K562 (cell line): ENCODE results near the gene HS3ST2. TPM values are rescaled to one million over a fixed set of nuclear protein-coding genes. Genes with fewer than 3 reads are reported as not detected.

Source experiments
- ATAC-seq: fragments of 200-7000 bp; cut with Tn5 transposase; 3 replicates; pipeline ENCODE4 v1.9.1; 2020; ENCODE audit warnings: moderate library complexity
- BruUV-seq: library from RNA; stranded (reverse); fragments of 400-500 nt; replicated peaks from 2 replicates; lab custom pipeline; 2021; lab: Mats Ljungman, UMichigan
- CTCF ChIA-PET: fragments of 300-600 bp; formaldehyde crosslinking; extraction: SDS; loops from one replicate; lab custom pipeline; 2021; ENCODE audit warnings: low intra/inter-chr PET ratio; lab: Yijun Ruan, JAX
- POLR2A ChIA-PET: fragments of 300-600, 350-650 bp; sonication (Branson Sonifier 250); formaldehyde crosslinking; extraction: SDS; loops from one replicate; lab custom pipeline; 2021; ENCODE audit warnings: antibody characterized with exemption, inconsistent platforms; lab: Yijun Ruan, JAX
- DNase-seq, 4 experiments: peaks; one replicate each; pipeline versions ENCODE4 v3.0.0 to v3.0.0-alpha.2; 2011 to 2018; ENCODE audit warnings: low spot score in 3 of 4, mixed read lengths in 3 of 4; ENCODE audit errors: extremely low read depth in 1 of 4
- FAIRE-seq: peaks from 2 replicates; lab custom pipeline; 2011; peaks lifted over from hg19 to GRCh38; lab: Jason Lieb, UNC
- H2AFZ ChIP-seq: 2 replicates; pipeline ENCODE4 v1.6.0; 2011; ENCODE audit warnings: low read depth, low read length, control low read depth, inconsistent platforms
- H3K27ac ChIP-seq: fragments of 200-600 bp; 3 replicates; pipeline ENCODE4 v1.8.0; 2011; ENCODE audit warnings: low read depth, mild to moderate bottlenecking, control low read depth, inconsistent platforms, low read length, moderate library complexity, mixed read lengths; ENCODE audit errors: extremely low read depth
- H3K27me3 ChIP-seq, 2 experiments: fragments of 300-600 bp in 1 of 2; 2 replicates in 1 of 2; 3 replicates in 1 of 2; pipeline versions ENCODE4 v1.6.0 to v1.8.0; 2011; ENCODE audit warnings: inconsistent platforms in 2 of 2, low read length in 2 of 2, mild to moderate bottlenecking in 1 of 2, mixed read lengths in 1 of 2, moderate library complexity in 1 of 2; ENCODE audit not compliant: control insufficient read depth in 2 of 2, insufficient read depth in 2 of 2
- H3K36me3 ChIP-seq: fragments of 300-600 bp; 3 replicates; pipeline ENCODE4 v1.8.0; 2011; ENCODE audit warnings: mild to moderate bottlenecking, low read length, inconsistent platforms; ENCODE audit not compliant: control insufficient read depth, insufficient read depth
- H3K4me1 ChIP-seq, 2 experiments: fragments of 200-600 bp in 1 of 2; replicated peaks in 1 of 2; 2 replicates in 1 of 2; 3 replicates in 1 of 2; pipeline versions ENCODE4 v1.5.1 to v1.8.0; 2011; ENCODE audit warnings: inconsistent platforms in 2 of 2, low read length in 2 of 2, mild to moderate bottlenecking in 1 of 2, mixed read lengths in 1 of 2, moderate library complexity in 1 of 2; ENCODE audit not compliant: control insufficient read depth in 2 of 2, insufficient read depth in 2 of 2
- H3K4me2 ChIP-seq: 2 replicates; pipeline ENCODE4 v1.6.1; 2011; ENCODE audit warnings: low read length, control low read depth, inconsistent platforms, mixed read lengths; ENCODE audit not compliant: insufficient read depth
- H3K4me3 ChIP-seq: fragments of 200-600 bp; sonication (generic), shearing (Covaris generic); 2 replicates; pipeline ENCODE4 v1.5.1; 2016; ENCODE audit warnings: control low read depth, inconsistent platforms
- H3K79me2 ChIP-seq: fragments of 200-600 bp; 3 replicates; pipeline ENCODE4 v1.8.0; 2011; ENCODE audit warnings: low read length, inconsistent platforms; ENCODE audit not compliant: control insufficient read depth, insufficient read depth
- H3K9ac ChIP-seq, 2 experiments: 2 replicates each; pipeline versions ENCODE4 v1.6.0 to v1.6.1; 2011; ENCODE audit warnings: low read depth in 2 of 2, low read length in 2 of 2, control low read depth in 1 of 2, inconsistent platforms in 1 of 2, mild to moderate bottlenecking in 1 of 2, mixed read lengths in 1 of 2; ENCODE audit not compliant: insufficient read depth in 1 of 2
- H3K9me1 ChIP-seq: one replicate; pipeline ENCODE4 v1.6.0; 2011; ENCODE audit warnings: inconsistent platforms, mild to moderate bottlenecking, low read length, moderate library complexity; ENCODE audit not compliant: control insufficient read depth, insufficient read depth
- H3K9me3 ChIP-seq: replicated peaks from 2 replicates; pipeline ENCODE4 v1.5.1; 2011; ENCODE audit warnings: low read depth, low read length, inconsistent platforms; ENCODE audit not compliant: control insufficient read depth, insufficient read depth
- H4K20me1 ChIP-seq: replicated peaks from 2 replicates; pipeline ENCODE4 v1.6.1; 2011; ENCODE audit warnings: low read length, inconsistent platforms, mixed read lengths; ENCODE audit not compliant: control insufficient read depth, insufficient read depth
- C11orf30 ChIP-seq: fragments of 450-650 bp; IDR thresholded peaks from 2 replicates; pipeline ENCODE4 v1.6.1; 2016; ENCODE audit warnings: low read depth, mild to moderate bottlenecking
- CSDE1 ChIP-seq, 2 experiments: fragments of 450-650 bp; IDR thresholded peaks; 2 replicates each; pipeline ENCODE4 v1.6.1; 2016; ENCODE audit warnings: mild to moderate bottlenecking in 1 of 2
- HOXB6 ChIP-seq: fragments of 250-450 bp; sonication (Bioruptor Pico); IDR thresholded peaks from 2 replicates; pipeline ENCODE4 v1.5.1; 2022; ENCODE audit warnings: mild to moderate bottlenecking, borderline replicate concordance
- NBN ChIP-seq: fragments of 450-650 bp; IDR thresholded peaks from 2 replicates; pipeline ENCODE4 v1.6.1; 2016; ENCODE audit warnings: low read depth, mild to moderate bottlenecking
- RBM25 ChIP-seq: fragments of 200-400 bp; formaldehyde crosslinking; IDR thresholded peaks from 2 replicates; pipeline ENCODE4 v1.6.1; 2018; ENCODE audit warnings: low read length, low read depth, moderate library complexity; ENCODE audit not compliant: severe bottlenecking
- SMARCC2 ChIP-seq: fragments of 450-650 bp; IDR thresholded peaks from 2 replicates; pipeline ENCODE4 v1.6.1; 2017; ENCODE audit warnings: antibody characterized with exemption, moderate library complexity, mild to moderate bottlenecking, low read depth
- TBL1XR1 ChIP-seq, 2 experiments: IDR thresholded peaks; 2 replicates each; pipeline ENCODE4 v1.6.1; 2012; ENCODE audit warnings: improper control_type of control experiment in 2 of 2, low read length in 2 of 2, mild to moderate bottlenecking in 1 of 2
- THRAP3 ChIP-seq: fragments of 450-650 bp; IDR thresholded peaks from 2 replicates; pipeline ENCODE4 v1.6.1; 2016; ENCODE audit warnings: mild to moderate bottlenecking, inconsistent platforms, borderline replicate concordance
- ZNF224 ChIP-seq: sonication (generic); formaldehyde crosslinking; IDR thresholded peaks from 2 replicates; pipeline ENCODE4 v1.8.0; 2022; ENCODE audit warnings: mild to moderate bottlenecking, missing genetic modification reagents
- WGBS: fragments of 100-300 bp; shearing (Covaris generic); methylation state at CpG from one replicate; pipeline ENCODE4 v1.1.6; 2016; ENCODE audit warnings: low coverage, mixed read lengths; ENCODE audit not compliant: insufficient coverage; ENCODE audit errors: missing lambda C conversion rate; 5-methylcytosine and 5-hydroxymethylcytosine counted together
- in situ Hi-C: fragments of 300-500 bp; cut with MboI; formaldehyde crosslinking; loops from 4 replicates; pipeline ENCODE4 v1.15.0; 2018; ENCODE audit warnings: inconsistent platforms, mixed read lengths
- intact Hi-C: fragments of 100-400 bp; cut with micrococcal nuclease; formaldehyde crosslinking; loops from 2 replicates; pipeline ENCODE4 v1.14.2; 2022
- polyA plus RNA-seq, 8 experiments: library from polyadenylated mRNA; depleted of rRNA in 4 of 8; stranded (reverse) in 5 of 8; unstranded in 3 of 8; fragments of >200 nt; fragmentation: Nextera tagmentation in 2 of 8; fragmentation: Illumina TruSeq in 1 of 8; extraction: Ambion mirVana in 2 of 8; extraction: Trizol in 1 of 8; gene quantifications; 2 replicates each; pipeline versions ENCODE4 v1.2.1 to v1.2.3, GENCODE V29; 2011 to 2014; ENCODE audit warnings: inconsistent platforms in 1 of 8, missing spikeins in 1 of 8
- total RNA-seq, 7 experiments: library from RNA; depleted of rRNA in 6 of 7; stranded (reverse); fragments of >200 nt in 6 of 7; fragmentation: Illumina TruSeq in 2 of 7; extraction: Trizol in 2 of 7; gene quantifications; 2 replicates each; pipeline versions ENCODE4 v1.2.1 to v1.2.3, GENCODE V29; 2011 to 2021; ENCODE audit warnings: low replicate concordance in 1 of 7
- TF ChIP-seq, protein P1 (sequence below): fragments of 450-650 bp; IDR thresholded peaks from 2 replicates; pipeline ENCODE4 v1.6.1; 2016; ENCODE audit warnings: mild to moderate bottlenecking, moderate library complexity
- TF ChIP-seq, protein P2 (sequence below): fragments of 250-450 bp; sonication (Bioruptor Pico); IDR thresholded peaks from 2 replicates; pipeline ENCODE4 v1.6.1; 2021; ENCODE audit warnings: mild to moderate bottlenecking

Gene HS3ST2
- total and polyA plus RNA-seq, 9 of the 15 experiments (the other 6 are each of a cell fraction or from before 2014, with no cell fraction given), result not detected

DNA sequence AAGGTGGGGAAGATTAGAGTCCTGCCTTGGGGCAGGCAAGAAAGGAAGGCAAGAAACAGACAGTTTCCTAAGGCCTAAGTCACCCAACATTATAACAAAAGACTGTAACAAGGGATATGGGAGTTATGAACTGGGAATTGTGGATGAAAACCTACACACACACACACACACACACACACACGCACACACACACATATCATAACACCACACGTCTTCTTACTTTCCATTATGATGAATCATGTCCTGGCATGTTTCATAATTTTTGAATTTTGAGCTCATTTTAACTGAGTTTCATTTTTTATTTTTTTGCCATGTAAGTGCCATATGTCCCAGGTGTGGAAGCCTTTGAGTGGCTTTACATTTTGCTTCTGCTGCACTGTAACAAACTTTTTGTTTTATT lies 29.9 kb downstream of the HS3ST2 start:
- no peak for FAIRE-seq
- H3K9ac ChIP-seq, result no peak overlapping the region
- in situ Hi-C loops (no loop called here), intact Hi-C loops (no loop called here)
- no peak for ATAC-seq
- H3K4me2 ChIP-seq, result no peak overlapping the region
- H2AFZ ChIP-seq, result no peak overlapping the region
- no peaks in the 10 kb centered on the region for H3K36me3 ChIP-seq
- H3K9me3 ChIP-seq, result no peaks in the 10 kb centered on the region
- no peaks in the 10 kb centered on the region for H3K9me1 ChIP-seq
- no peak overlapping the region for H3K4me3 ChIP-seq
- TF ChIP-seq SMARCC2 (no peak), RBM25 (no peak), TBL1XR1 (IDR thresholded peaks at IDR 0.05; ENCODE audit: low read length in 2 of 2) (no peak), THRAP3 (no peak), ZNF224 (CRISPR knock-in tag) (no peak), CSDE1 (IDR thresholded peaks at IDR 0.05) (no peak), NBN (no peak), C11orf30 (no peak), HOXB6 (CRISPR knock-in tag) (no peak)
- TF ChIP-seq, protein P1, sequence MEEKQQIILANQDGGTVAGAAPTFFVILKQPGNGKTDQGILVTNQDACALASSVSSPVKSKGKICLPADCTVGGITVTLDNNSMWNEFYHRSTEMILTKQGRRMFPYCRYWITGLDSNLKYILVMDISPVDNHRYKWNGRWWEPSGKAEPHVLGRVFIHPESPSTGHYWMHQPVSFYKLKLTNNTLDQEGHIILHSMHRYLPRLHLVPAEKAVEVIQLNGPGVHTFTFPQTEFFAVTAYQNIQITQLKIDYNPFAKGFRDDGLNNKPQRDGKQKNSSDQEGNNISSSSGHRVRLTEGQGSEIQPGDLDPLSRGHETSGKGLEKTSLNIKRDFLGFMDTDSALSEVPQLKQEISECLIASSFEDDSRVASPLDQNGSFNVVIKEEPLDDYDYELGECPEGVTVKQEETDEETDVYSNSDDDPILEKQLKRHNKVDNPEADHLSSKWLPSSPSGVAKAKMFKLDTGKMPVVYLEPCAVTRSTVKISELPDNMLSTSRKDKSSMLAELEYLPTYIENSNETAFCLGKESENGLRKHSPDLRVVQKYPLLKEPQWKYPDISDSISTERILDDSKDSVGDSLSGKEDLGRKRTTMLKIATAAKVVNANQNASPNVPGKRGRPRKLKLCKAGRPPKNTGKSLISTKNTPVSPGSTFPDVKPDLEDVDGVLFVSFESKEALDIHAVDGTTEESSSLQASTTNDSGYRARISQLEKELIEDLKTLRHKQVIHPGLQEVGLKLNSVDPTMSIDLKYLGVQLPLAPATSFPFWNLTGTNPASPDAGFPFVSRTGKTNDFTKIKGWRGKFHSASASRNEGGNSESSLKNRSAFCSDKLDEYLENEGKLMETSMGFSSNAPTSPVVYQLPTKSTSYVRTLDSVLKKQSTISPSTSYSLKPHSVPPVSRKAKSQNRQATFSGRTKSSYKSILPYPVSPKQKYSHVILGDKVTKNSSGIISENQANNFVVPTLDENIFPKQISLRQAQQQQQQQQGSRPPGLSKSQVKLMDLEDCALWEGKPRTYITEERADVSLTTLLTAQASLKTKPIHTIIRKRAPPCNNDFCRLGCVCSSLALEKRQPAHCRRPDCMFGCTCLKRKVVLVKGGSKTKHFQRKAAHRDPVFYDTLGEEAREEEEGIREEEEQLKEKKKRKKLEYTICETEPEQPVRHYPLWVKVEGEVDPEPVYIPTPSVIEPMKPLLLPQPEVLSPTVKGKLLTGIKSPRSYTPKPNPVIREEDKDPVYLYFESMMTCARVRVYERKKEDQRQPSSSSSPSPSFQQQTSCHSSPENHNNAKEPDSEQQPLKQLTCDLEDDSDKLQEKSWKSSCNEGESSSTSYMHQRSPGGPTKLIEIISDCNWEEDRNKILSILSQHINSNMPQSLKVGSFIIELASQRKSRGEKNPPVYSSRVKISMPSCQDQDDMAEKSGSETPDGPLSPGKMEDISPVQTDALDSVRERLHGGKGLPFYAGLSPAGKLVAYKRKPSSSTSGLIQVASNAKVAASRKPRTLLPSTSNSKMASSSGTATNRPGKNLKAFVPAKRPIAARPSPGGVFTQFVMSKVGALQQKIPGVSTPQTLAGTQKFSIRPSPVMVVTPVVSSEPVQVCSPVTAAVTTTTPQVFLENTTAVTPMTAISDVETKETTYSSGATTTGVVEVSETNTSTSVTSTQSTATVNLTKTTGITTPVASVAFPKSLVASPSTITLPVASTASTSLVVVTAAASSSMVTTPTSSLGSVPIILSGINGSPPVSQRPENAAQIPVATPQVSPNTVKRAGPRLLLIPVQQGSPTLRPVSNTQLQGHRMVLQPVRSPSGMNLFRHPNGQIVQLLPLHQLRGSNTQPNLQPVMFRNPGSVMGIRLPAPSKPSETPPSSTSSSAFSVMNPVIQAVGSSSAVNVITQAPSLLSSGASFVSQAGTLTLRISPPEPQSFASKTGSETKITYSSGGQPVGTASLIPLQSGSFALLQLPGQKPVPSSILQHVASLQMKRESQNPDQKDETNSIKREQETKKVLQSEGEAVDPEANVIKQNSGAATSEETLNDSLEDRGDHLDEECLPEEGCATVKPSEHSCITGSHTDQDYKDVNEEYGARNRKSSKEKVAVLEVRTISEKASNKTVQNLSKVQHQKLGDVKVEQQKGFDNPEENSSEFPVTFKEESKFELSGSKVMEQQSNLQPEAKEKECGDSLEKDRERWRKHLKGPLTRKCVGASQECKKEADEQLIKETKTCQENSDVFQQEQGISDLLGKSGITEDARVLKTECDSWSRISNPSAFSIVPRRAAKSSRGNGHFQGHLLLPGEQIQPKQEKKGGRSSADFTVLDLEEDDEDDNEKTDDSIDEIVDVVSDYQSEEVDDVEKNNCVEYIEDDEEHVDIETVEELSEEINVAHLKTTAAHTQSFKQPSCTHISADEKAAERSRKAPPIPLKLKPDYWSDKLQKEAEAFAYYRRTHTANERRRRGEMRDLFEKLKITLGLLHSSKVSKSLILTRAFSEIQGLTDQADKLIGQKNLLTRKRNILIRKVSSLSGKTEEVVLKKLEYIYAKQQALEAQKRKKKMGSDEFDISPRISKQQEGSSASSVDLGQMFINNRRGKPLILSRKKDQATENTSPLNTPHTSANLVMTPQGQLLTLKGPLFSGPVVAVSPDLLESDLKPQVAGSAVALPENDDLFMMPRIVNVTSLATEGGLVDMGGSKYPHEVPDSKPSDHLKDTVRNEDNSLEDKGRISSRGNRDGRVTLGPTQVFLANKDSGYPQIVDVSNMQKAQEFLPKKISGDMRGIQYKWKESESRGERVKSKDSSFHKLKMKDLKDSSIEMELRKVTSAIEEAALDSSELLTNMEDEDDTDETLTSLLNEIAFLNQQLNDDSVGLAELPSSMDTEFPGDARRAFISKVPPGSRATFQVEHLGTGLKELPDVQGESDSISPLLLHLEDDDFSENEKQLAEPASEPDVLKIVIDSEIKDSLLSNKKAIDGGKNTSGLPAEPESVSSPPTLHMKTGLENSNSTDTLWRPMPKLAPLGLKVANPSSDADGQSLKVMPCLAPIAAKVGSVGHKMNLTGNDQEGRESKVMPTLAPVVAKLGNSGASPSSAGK, result no peak
- TF ChIP-seq, protein P2, sequence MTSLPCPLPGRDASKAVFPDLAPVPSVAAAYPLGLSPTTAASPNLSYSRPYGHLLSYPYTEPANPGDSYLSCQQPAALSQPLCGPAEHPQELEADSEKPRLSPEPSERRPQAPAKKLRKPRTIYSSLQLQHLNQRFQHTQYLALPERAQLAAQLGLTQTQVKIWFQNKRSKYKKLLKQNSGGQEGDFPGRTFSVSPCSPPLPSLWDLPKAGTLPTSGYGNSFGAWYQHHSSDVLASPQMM (CRISPR knock-in tag), result no peak
- H3K27ac ChIP-seq, result no peak overlapping the region
- no peaks in the 10 kb centered on the region for H3K4me1 ChIP-seq
- WGBS, result 0% methylated on average over 2 of the region's 2 CpGs
- BruUV-seq, result no TSS peak
- H4K20me1 ChIP-seq, result no peaks in the 10 kb centered on the region; the same call in 1 of the 2 replicates
- H3K79me2 ChIP-seq, result no peaks in the 10 kb centered on the region
- CTCF ChIA-PET, result no interaction called here
- no peak for DNase-seq
- H3K27me3 ChIP-seq, result no peaks in the 10 kb centered on the region; a peak in 1 of 5 replicates
- POLR2A ChIA-PET, result no interaction called here
